HepG2 (cell line): Measurements from ENCODE around the gene ACADVL. TPM values are rescaled to one million over a fixed set of nuclear protein-coding genes. Genes with fewer than 3 reads are reported as not detected.

Experiments
- ASH2L ChIP-seq: fragments of 300-600, 200-600 bp; sonication (generic); IDR thresholded peaks from 2 replicates; pipeline ENCODE4 v1.7.0; 2017; ENCODE audit warnings: low read depth, mild to moderate bottlenecking, moderate library complexity, mixed read lengths, low read length; ENCODE audit not compliant: insufficient read length
- ATRX ChIP-seq: sonication (generic); formaldehyde crosslinking; IDR thresholded peaks from 2 replicates; pipeline ENCODE4 v1.4.0; 2020; ENCODE audit warnings: missing genetic modification reagents, borderline replicate concordance
- KLF15 ChIP-seq: sonication (generic); formaldehyde crosslinking; IDR thresholded peaks from 2 replicates; pipeline ENCODE4 v1.8.1; 2023; ENCODE audit warnings: borderline replicate concordance, mild to moderate bottlenecking, inconsistent platforms, missing genetic modification reagents, mixed read lengths
- NFYB ChIP-seq: sonication (generic); formaldehyde crosslinking; IDR thresholded peaks from 2 replicates; pipeline ENCODE4 v1.4.0; 2020; ENCODE audit warnings: missing genetic modification reagents
- SAFB2 ChIP-seq: sonication (generic); formaldehyde crosslinking; IDR thresholded peaks from 2 replicates; pipeline ENCODE4 v1.5.1; 2020; ENCODE audit warnings: missing genetic modification reagents, low read depth, mild to moderate bottlenecking, borderline replicate concordance
- SNAI1 ChIP-seq: sonication (generic); formaldehyde crosslinking; IDR thresholded peaks from 2 replicates; pipeline ENCODE4 v1.5.0; 2020; ENCODE audit warnings: mild to moderate bottlenecking, missing genetic modification reagents, borderline replicate concordance
- ZFP36L2 ChIP-seq: sonication (generic); formaldehyde crosslinking; IDR thresholded peaks from 2 replicates; pipeline ENCODE4 v1.4.0; 2020; ENCODE audit warnings: missing genetic modification reagents
- ZMYM2 ChIP-seq: sonication (generic); formaldehyde crosslinking; IDR thresholded peaks from 2 replicates; pipeline ENCODE4 v1.8.0; 2022; ENCODE audit warnings: mild to moderate bottlenecking, missing genetic modification reagents
- ZNF260 ChIP-seq: sonication (generic); formaldehyde crosslinking; IDR thresholded peaks from 2 replicates; pipeline ENCODE4 v1.4.0; 2020; ENCODE audit warnings: missing genetic modification reagents, low read depth, mild to moderate bottlenecking, borderline replicate concordance
- ZNF891 ChIP-seq: sonication (generic); formaldehyde crosslinking; IDR thresholded peaks from 2 replicates; pipeline ENCODE4 v1.5.0; 2020; ENCODE audit warnings: mild to moderate bottlenecking, missing genetic modification reagents
- polyA plus RNA-seq, 8 experiments: library from polyadenylated mRNA; depleted of rRNA in 3 of 8; stranded (reverse) in 7 of 8; unstranded in 1 of 8; fragments of >200 nt; fragmentation: Illumina TruSeq in 4 of 8; extraction: Trizol in 4 of 8; gene quantifications; 2 replicates each; pipeline versions ENCODE4 v1.2.1 to v1.2.3, GENCODE V29; 2011 to 2016; ENCODE audit warnings: low read depth in 4 of 8, missing spikeins in 1 of 8, mixed read lengths in 1 of 8; ENCODE audit not compliant: insufficient read depth in 1 of 8
- total RNA-seq, 5 experiments: library from RNA; depleted of rRNA; stranded (reverse); fragments of >200 nt; fragmentation: Illumina TruSeq; extraction: Trizol; gene quantifications; 2 replicates each; pipeline ENCODE4 v1.2.3, GENCODE V29; 2016; ENCODE audit warnings: low read depth in 1 of 5
- TF ChIP-seq, protein P1 (sequence below): sonication (generic); formaldehyde crosslinking; IDR thresholded peaks from 2 replicates; pipeline ENCODE4 v1.5.0; 2020; ENCODE audit warnings: missing genetic modification reagents, mild to moderate bottlenecking, borderline replicate concordance
- TF ChIP-seq, protein P2 (sequence below): sonication (generic); formaldehyde crosslinking; IDR thresholded peaks from 2 replicates; pipeline ENCODE4 v1.4.0; 2020; ENCODE audit warnings: missing genetic modification reagents, borderline replicate concordance
- TF ChIP-seq, protein P3 (sequence below): sonication (generic); formaldehyde crosslinking; IDR thresholded peaks from 2 replicates; pipeline ENCODE4 v1.8.1; 2023; ENCODE audit warnings: mild to moderate bottlenecking, missing genetic modification reagents, borderline replicate concordance
- TF ChIP-seq, protein P4 (sequence below): sonication (generic); formaldehyde crosslinking; IDR thresholded peaks from 2 replicates; pipeline ENCODE4 v1.4.0; 2020; ENCODE audit warnings: low read depth, missing genetic modification reagents
- TF ChIP-seq, protein P5 (sequence below): sonication (generic); formaldehyde crosslinking; IDR thresholded peaks from 2 replicates; pipeline ENCODE4 v1.9.0; 2022; ENCODE audit warnings: missing genetic modification reagents, mild to moderate bottlenecking, borderline replicate concordance
- TF ChIP-seq, protein P6 (sequence below): sonication (generic); formaldehyde crosslinking; IDR thresholded peaks from 2 replicates; pipeline ENCODE4 v1.4.0; 2020; ENCODE audit warnings: missing genetic modification reagents

The ACADVL gene
- total and polyA plus RNA-seq, 2 of the 13 experiments (the other 11 are each of a cell fraction or from before 2014, with no cell fraction given), result 219 to 412 TPM

DNA sequence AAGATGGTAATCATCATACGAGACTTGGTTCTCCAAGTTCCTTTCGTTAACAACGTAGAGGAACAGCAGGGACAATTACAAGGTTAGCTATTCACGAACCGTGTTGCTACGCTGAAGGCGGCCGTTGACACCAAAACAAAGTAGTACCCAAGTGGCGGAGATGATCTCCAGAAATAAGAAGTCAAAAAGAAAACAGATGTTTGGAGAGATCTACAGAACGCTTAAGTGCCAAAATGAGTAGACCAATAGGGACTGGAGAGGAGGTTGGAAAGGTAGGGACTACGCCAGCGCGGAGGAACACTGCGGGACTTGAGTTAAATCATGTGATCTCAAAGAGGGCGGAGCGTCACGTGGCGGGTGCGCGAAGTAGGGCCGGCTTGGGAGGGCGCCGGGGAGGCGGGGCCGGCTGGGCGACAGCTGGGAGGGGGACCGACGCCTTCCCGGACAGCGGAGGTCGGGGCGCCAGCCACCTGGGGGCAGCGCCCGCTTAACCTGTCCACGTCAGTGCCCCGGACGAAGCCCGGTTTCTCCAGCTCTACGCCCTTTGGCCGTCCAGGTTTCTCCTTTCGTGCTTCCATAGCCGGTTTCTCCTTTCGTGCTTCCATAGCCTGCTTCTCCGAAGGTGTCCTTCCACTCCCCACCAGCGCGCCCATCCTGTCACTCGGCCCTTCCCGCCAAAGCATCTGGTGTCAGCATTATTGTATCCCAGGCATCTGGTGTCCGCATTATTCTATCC, 23.1 kb downstream of the ACADVL start (continued):
- TF ChIP-seq, protein P1, sequence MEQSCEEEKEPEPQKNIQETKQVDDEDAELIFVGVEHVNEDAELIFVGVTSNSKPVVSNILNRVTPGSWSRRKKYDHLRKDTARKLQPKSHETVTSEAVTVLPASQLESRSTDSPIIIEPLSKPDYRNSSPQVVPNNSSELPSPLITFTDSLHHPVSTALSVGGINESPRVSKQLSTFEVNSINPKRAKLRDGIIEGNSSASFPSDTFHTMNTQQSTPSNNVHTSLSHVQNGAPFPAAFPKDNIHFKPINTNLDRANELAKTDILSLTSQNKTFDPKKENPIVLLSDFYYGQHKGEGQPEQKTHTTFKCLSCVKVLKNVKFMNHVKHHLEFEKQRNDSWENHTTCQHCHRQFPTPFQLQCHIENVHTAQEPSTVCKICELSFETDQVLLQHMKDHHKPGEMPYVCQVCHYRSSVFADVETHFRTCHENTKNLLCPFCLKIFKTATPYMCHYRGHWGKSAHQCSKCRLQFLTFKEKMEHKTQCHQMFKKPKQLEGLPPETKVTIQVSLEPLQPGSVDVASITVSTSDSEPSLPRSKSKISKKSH (CRISPR knock-in tag), result peak; percentile 67; the same call in 1 of the 2 replicates
- TF ChIP-seq ZNF891 (peak; percentile 41; the same call in 1 of the 2 replicates), NFYB (peak; percentile 46), SAFB2 (peak; percentile 91), ZMYM2 (CRISPR knock-in tag) (no peak), ASH2L (peak; percentile 93), KLF15 (CRISPR knock-in tag) (no peak; the same call in 1 of the 2 replicates), ZNF260 (CRISPR knock-in tag) (no peak), ATRX (CRISPR knock-in tag) (no peak), SNAI1 (no peak), ZFP36L2 (CRISPR knock-in tag) (no peak)
- TF ChIP-seq, protein P2, sequence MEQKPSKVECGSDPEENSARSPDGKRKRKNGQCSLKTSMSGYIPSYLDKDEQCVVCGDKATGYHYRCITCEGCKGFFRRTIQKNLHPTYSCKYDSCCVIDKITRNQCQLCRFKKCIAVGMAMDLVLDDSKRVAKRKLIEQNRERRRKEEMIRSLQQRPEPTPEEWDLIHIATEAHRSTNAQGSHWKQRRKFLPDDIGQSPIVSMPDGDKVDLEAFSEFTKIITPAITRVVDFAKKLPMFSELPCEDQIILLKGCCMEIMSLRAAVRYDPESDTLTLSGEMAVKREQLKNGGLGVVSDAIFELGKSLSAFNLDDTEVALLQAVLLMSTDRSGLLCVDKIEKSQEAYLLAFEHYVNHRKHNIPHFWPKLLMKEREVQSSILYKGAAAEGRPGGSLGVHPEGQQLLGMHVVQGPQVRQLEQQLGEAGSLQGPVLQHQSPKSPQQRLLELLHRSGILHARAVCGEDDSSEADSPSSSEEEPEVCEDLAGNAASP (CRISPR knock-in tag), result peak; percentile 68; the same call in 1 of the 2 replicates
- TF ChIP-seq, protein P3, sequence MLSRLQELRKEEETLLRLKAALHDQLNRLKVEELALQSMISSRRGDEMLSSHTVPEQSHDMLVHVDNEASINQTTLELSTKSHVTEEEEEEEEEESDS (CRISPR knock-in tag), result no peak
- TF ChIP-seq, protein P4, sequence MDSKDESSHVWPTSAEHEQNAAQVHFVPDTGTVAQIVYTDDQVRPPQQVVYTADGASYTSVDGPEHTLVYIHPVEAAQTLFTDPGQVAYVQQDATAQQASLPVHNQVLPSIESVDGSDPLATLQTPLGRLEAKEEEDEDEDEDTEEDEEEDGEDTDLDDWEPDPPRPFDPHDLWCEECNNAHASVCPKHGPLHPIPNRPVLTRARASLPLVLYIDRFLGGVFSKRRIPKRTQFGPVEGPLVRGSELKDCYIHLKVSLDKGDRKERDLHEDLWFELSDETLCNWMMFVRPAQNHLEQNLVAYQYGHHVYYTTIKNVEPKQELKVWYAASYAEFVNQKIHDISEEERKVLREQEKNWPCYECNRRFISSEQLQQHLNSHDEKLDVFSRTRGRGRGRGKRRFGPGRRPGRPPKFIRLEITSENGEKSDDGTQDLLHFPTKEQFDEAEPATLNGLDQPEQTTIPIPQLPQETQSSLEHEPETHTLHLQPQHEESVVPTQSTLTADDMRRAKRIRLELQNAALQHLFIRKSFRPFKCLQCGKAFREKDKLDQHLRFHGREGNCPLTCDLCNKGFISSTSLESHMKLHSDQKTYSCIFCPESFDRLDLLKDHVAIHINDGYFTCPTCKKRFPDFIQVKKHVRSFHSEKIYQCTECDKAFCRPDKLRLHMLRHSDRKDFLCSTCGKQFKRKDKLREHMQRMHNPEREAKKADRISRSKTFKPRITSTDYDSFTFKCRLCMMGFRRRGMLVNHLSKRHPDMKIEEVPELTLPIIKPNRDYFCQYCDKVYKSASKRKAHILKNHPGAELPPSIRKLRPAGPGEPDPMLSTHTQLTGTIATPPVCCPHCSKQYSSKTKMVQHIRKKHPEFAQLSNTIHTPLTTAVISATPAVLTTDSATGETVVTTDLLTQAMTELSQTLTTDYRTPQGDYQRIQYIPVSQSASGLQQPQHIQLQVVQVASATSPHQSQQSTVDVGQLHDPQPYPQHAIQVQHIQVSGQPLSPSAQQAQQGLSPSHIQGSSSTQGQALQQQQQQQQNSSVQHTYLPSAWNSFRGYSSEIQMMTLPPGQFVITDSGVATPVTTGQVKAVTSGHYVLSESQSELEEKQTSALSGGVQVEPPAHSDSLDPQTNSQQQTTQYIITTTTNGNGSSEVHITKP (CRISPR knock-in tag), result 0 out of 2 replicates have a peak, but pooled peaks have one; percentile 32
- TF ChIP-seq, protein P5, sequence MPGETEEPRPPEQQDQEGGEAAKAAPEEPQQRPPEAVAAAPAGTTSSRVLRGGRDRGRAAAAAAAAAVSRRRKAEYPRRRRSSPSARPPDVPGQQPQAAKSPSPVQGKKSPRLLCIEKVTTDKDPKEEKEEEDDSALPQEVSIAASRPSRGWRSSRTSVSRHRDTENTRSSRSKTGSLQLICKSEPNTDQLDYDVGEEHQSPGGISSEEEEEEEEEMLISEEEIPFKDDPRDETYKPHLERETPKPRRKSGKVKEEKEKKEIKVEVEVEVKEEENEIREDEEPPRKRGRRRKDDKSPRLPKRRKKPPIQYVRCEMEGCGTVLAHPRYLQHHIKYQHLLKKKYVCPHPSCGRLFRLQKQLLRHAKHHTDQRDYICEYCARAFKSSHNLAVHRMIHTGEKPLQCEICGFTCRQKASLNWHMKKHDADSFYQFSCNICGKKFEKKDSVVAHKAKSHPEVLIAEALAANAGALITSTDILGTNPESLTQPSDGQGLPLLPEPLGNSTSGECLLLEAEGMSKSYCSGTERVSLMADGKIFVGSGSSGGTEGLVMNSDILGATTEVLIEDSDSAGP, result peak; percentile 52
- TF ChIP-seq, protein P6, sequence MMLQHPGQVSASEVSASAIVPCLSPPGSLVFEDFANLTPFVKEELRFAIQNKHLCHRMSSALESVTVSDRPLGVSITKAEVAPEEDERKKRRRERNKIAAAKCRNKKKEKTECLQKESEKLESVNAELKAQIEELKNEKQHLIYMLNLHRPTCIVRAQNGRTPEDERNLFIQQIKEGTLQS, result peak; percentile 53; the same call in 1 of the 2 replicates
